GM18867 (cell line): ENCODE results near the gene CXorf49.
"Not testable (repeated sequence)": the region's sequence is repeated elsewhere in the genome, so short reads cannot be mapped to it uniquely, and the experiment has no call there.

Experiments
- ATAC-seq: cut with Tn5 transposase; IDR thresholded peaks from one replicate; pipeline ENCODE4 v1.9.1; 2021; ENCODE audit warnings: mild to moderate bottlenecking, moderate library complexity; ENCODE audit not compliant: unreplicated experiment

Gene CXorf49

GRCh38 chrX:71675636-71676035, 42.4 kb downstream of the CXorf49 start:
- not testable (repeated sequence) for ATAC-seq

- no peak for ATAC-seq
Measured at GRCh38 chrX:71671938-71672337, 46.1 kb downstream of the CXorf49 start.

- ATAC-seq, result no peak
Measured at GRCh38 chrX:71671043-71671780, 46.9 kb downstream of the CXorf49 start.

- ATAC-seq, result not testable (repeated sequence)
Measured at GRCh38 chrX:71669947-71670346, 48.1 kb downstream of the CXorf49 start.

GRCh38 chrX:71669492-71669891, 48.6 kb downstream of the CXorf49 start:
- ATAC-seq, result no peak

- no peak for ATAC-seq
Measured at GRCh38 chrX:71668248-71668595, 49.9 kb downstream of the CXorf49 start.

GRCh38 chrX:71667328-71668247, 50.5 kb downstream of the CXorf49 start, which contains the start of gene LOC101059915:
LOC101059915 (plus strand) TSS chrX:71667546.
- no peak for ATAC-seq

- ATAC-seq, result no peak
Measured at GRCh38 chrX:71666240-71667223, 51.6 kb downstream of the CXorf49 start.

- no peak for ATAC-seq
Measured at GRCh38 chrX:71665747-71666146, 52.3 kb downstream of the CXorf49 start.

GRCh38 chrX:71664889-71665491, 53.1 kb downstream of the CXorf49 start:
- no peak for ATAC-seq
